Lower leg skin (tissue), 4 donors: ENCODE measurements around the gene MAP2K1. TPM values are rescaled to one million over a fixed set of nuclear protein-coding genes. Genes with fewer than 3 reads are reported as not detected.
A peak's percentile ranks its signal among the peaks of the same experiment; 100 is the strongest.
"Not testable (repeated sequence)": the region's sequence is repeated elsewhere in the genome, so short reads cannot be mapped to it uniquely, and the experiment has no call there.

Experiments
- DNase-seq, 2 donors: peaks; one replicate each; pipeline ENCODE4 v3.0.0-alpha.2; 2019; ENCODE audit warnings: low spot score in 2 of 2
- H3K4me3 ChIP-seq: fragments of 200-600 bp; sonication (generic); 2 replicates; pipeline ENCODE4 v1.5.1; 2017; ENCODE audit warnings: mild to moderate bottlenecking, low read depth; ENCODE audit not compliant: poor library complexity, severe bottlenecking
- POLR2A ChIP-seq, 2 donors: fragments of 450-650 bp; IDR thresholded peaks; one replicate each; pipeline ENCODE4 v1.6.1; 2016 to 2017; ENCODE audit warnings: antibody characterized with exemption in 2 of 2, mild to moderate bottlenecking in 1 of 2, moderate library complexity in 1 of 2
- WGBS, 2 donors: methylation state at CpG; one replicate each; pipeline ENCODE4 v1.1.5; 2018; 5-methylcytosine and 5-hydroxymethylcytosine counted together
- intact Hi-C: fragments of 100-400 bp; cut with DNase I; formaldehyde crosslinking; loops from one replicate; pipeline ENCODE4 v1.15.0; 2023; ENCODE audit warnings: low total_unique reads
- total RNA-seq, 4 donors: library from RNA; depleted of rRNA; stranded (reverse); fragments of >200 nt; gene quantifications; one replicate each; pipeline ENCODE4 v1.1.0, GENCODE V29; 2016
- TF ChIP-seq, protein P1 (sequence below), 3 donors: fragments of 450-650 bp; IDR thresholded peaks; one replicate each; pipeline ENCODE4 v1.5.1; 2016; ENCODE audit warnings: antibody characterized with exemption in 3 of 3, mild to moderate bottlenecking in 3 of 3, moderate library complexity in 2 of 3

Gene MAP2K1
- total RNA-seq: 10 to 100 TPM; 19.1 to 38.1 (median 26.7) TPM

DNA sequence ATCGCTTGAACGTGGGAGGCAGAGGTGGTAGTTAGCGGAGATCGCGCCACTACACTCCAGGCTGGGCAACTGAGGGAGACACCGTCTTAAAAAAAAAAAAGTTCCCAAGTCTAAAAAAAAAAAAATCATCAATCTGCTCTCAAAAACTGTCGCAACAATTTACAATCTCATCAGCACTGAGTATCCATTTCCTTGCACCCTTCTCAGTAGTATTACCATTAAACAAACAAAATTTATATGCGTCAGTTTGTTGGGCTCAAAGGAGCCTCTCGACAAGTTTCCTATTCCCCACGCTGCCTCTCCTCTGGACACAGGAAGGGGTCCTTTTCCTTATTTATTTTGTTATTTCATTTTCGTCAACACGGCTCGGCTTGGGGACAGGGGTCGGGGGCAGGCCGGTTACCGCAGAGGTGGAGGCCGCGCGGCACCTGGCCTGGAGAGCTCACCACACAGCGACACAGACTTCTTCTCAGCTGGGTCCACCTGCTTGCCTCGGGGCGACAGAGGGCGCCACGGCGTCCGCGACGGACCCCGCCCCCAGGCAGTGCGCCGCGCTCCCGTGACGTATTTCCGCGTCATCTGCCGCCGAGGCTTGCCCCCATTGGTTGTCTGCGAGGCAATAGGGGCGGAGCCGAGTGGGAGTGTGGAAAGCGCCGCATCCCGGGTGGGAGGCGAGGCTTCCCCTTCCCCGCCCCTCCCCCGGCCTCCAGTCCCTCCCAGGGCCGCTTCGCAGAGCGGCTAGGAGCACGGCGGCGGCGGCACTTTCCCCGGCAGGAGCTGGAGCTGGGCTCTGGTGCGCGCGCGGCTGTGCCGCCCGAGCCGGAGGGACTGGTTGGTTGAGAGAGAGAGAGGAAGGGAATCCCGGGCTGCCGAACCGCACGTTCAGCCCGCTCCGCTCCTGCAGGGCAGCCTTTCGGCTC lies at the start of gene MAP2K1:
MAP2K1 (plus strand) TSS at position 709 of the 920 bp plus-strand sequence. CDS start 436 bp downstream, outside the sequence.
- 1 to 3% methylated on average over 48 to 61 of the region's 69 CpGs for WGBS, 2 donors
- no peak for TF ChIP-seq POLR2A (IDR thresholded peaks at IDR 0.05)
- TF ChIP-seq, protein P1, sequence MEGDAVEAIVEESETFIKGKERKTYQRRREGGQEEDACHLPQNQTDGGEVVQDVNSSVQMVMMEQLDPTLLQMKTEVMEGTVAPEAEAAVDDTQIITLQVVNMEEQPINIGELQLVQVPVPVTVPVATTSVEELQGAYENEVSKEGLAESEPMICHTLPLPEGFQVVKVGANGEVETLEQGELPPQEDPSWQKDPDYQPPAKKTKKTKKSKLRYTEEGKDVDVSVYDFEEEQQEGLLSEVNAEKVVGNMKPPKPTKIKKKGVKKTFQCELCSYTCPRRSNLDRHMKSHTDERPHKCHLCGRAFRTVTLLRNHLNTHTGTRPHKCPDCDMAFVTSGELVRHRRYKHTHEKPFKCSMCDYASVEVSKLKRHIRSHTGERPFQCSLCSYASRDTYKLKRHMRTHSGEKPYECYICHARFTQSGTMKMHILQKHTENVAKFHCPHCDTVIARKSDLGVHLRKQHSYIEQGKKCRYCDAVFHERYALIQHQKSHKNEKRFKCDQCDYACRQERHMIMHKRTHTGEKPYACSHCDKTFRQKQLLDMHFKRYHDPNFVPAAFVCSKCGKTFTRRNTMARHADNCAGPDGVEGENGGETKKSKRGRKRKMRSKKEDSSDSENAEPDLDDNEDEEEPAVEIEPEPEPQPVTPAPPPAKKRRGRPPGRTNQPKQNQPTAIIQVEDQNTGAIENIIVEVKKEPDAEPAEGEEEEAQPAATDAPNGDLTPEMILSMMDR (IDR thresholded peaks at IDR 0.05): peak in 1 of 3 donors; percentile 29
- peak within 1 kb of the TSS; percentile 71 for H3K4me3 ChIP-seq
- intact Hi-C loops: loop anchor here (10.0 kb wide), 1 partner anchor 108 kb away; the partner anchor contains the start of gene SNAPC5
- DNase-seq: peak; percentile 97 to 100

- 40% methylated on average over 5 of the region's 5 CpGs for WGBS, 2 donors
- DNase-seq, intact Hi-C loops, H3K4me3 ChIP-seq: not testable (repeated sequence)
Measured at GRCh38 chr15:66348530-66348929, 38.2 kb upstream of the MAP2K1 start.

- WGBS, 2 donors: 1 to 3% methylated on average over 12 of the region's 12 CpGs
- TF ChIP-seq, protein P1 (IDR thresholded peaks at IDR 0.05): no peak
- TF ChIP-seq POLR2A (IDR thresholded peaks at IDR 0.05): no peak
- no peak for DNase-seq
- peak overlapping the region; percentile 55 for H3K4me3 ChIP-seq
- intact Hi-C loops: no loop called here
Measured at GRCh38 chr15:66356077-66356358, 30.7 kb upstream of the MAP2K1 start.

- TF ChIP-seq POLR2A (IDR thresholded peaks at IDR 0.05): no peak
- TF ChIP-seq, protein P1 (IDR thresholded peaks at IDR 0.05): no peak
- peak within 1 kb of the TSS; percentile 55 for H3K4me3 ChIP-seq
- peak; percentile 90 to 99 for DNase-seq
- 6 to 11% methylated on average over 50 to 51 of the region's 51 CpGs for whole genome bisulfite sequencing, 2 donors
- intact Hi-C loops: no loop called here
Measured at GRCh38 chr15:66356359-66357236, 30.1 kb upstream of the MAP2K1 start, which contains the start of gene TIPIN. TIPIN (minus strand) TSS chr15:66356685; CDS start chr15:66352947, 3,738 bp downstream.

DNA sequence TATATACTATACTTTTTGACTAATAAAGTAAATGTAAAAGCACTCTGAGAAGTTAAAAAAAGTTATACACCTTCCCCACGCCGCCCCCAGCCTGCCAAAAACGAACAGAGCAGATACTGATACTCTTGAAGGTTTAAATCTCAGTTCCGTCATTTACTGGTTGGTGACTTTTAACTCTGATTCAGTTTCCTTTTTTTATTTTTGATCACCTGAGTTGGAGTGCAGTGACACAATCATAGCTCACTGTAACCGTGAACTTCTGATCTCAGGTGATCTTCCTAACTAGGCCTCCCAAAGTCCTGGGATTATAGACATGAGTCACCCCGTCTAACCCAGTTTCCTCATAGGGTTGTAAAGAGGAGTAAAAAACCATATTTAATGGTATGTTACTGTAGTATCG lies 27.0 kb upstream of the MAP2K1 start:
- TF ChIP-seq, protein P1 (IDR thresholded peaks at IDR 0.05): no peak
- no peak for TF ChIP-seq POLR2A (IDR thresholded peaks at IDR 0.05)
- intact Hi-C loops: no loop called here
- no peak overlapping the region for H3K4me3 ChIP-seq
- no peak for DNase-seq
- 80 to 87% methylated on average over 7 of the region's 7 CpGs for WGBS, 2 donors

DNA sequence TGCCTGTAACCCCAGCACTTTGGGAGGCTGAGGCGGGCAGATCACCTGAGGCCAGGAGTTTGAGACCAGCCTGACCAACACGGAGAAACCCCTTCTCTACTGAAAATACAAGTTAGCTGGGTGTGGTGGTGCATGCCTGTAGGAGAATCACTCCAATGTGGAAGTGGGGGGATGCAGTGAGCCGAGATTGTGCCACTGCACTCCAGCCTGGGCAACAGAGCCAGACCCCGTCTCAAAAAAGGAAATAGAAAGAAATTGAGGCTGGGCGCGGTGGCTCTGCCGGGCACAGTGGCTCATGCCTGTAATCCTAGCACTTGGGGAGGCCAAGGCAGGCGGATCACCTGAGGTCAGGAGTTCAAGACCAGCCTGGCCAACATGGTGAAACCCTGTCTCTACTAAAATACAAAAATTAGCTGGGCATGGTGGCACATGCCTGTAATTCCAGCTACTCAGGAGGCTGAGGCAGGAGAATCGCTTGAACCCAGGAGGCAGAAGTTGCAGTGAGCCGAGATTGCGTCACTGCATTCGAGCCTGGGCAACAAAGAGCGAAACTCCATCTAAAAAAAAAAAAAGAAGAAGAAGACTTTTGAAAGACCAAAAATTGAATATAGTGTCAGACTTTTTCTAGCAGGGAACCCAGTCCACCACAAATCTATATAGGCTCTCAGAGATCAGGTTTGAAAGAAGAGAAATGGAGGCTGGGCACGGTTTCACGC lies 24.8 kb upstream of the MAP2K1 start:
- H3K4me3 ChIP-seq, DNase-seq, intact Hi-C loops: not testable (repeated sequence)
- 84 to 86% methylated on average over 15 of the region's 15 CpGs for WGBS, 2 donors
